Measurements from ENCODE around the gene PAWR. TPM values are rescaled to one million over a fixed set of nuclear protein-coding genes. Genes with fewer than 3 reads are reported as not detected.

PAWR gene
- total and polyA plus RNA-seq, 2 experiments from 2014 or later = 149 to 180 TPM

DNA sequence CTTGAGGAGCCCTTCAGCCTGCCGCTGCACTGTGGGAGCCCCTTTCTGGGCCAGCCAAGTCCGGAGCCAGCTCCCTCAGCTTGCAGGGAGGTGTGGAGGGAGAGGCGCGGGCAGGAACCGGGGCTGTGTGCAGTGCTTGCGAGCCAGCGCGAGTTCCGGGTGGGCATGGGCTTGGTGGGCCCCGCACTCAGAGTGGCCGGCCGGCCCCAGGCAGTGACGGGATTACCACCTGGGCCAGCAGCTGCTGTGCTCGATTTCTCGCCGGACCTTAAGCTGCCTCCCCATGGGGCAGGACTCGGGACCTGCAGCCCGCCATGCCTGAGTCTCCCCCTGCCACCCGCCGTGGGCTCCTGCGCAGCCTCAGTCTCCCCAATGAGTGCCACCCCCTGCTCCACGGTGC lies 116.9 kb downstream of the PAWR start:
- DNase-seq (ENCODE audit: low spot score) = no peak
- peaks cover 6% of the 10 kb centered on the region for H3K79me2 ChIP-seq (replicated peaks; ENCODE audit: insufficient read depth)
- ATAC-seq = no peak
- Mint-ChIP-seq H3K4me3 (no peak overlapping the region), H3K36me3 (ENCODE audit: low read depth) (peaks cover 94% of the 10 kb centered on the region), H3K4me1 (no peaks in the 10 kb centered on the region; the same call in 2 of the 3 replicates), H3K9me3 (peaks cover 42% of the 10 kb centered on the region), H3K27ac (no peak overlapping the region), H3K27me3 (ENCODE audit: insufficient read depth, low read depth, poor library complexity) (peaks cover 10% of the 10 kb centered on the region)
- H3K9me2 ChIP-seq (ENCODE audit: insufficient read depth) = 0 out of 2 replicates have a peak, but pooled peaks cover 3% of the 10 kb centered on the region
- H3K27ac ChIP-seq (ENCODE audit: low read depth) = no peak overlapping the region
- H2AFZ ChIP-seq = no peak overlapping the region
- H4K20me1 ChIP-seq (replicated peaks; ENCODE audit: insufficient read depth) = 0 out of 2 replicates have a peak, but pooled peaks cover 4% of the 10 kb centered on the region
- 0 out of 2 replicates have a peak, but pooled peaks cover 7% of the 10 kb centered on the region for H3K36me3 ChIP-seq (ENCODE audit: insufficient read depth)
- no peak overlapping the region for H3K4me2 ChIP-seq
- TF ChIP-seq, protein P1, sequence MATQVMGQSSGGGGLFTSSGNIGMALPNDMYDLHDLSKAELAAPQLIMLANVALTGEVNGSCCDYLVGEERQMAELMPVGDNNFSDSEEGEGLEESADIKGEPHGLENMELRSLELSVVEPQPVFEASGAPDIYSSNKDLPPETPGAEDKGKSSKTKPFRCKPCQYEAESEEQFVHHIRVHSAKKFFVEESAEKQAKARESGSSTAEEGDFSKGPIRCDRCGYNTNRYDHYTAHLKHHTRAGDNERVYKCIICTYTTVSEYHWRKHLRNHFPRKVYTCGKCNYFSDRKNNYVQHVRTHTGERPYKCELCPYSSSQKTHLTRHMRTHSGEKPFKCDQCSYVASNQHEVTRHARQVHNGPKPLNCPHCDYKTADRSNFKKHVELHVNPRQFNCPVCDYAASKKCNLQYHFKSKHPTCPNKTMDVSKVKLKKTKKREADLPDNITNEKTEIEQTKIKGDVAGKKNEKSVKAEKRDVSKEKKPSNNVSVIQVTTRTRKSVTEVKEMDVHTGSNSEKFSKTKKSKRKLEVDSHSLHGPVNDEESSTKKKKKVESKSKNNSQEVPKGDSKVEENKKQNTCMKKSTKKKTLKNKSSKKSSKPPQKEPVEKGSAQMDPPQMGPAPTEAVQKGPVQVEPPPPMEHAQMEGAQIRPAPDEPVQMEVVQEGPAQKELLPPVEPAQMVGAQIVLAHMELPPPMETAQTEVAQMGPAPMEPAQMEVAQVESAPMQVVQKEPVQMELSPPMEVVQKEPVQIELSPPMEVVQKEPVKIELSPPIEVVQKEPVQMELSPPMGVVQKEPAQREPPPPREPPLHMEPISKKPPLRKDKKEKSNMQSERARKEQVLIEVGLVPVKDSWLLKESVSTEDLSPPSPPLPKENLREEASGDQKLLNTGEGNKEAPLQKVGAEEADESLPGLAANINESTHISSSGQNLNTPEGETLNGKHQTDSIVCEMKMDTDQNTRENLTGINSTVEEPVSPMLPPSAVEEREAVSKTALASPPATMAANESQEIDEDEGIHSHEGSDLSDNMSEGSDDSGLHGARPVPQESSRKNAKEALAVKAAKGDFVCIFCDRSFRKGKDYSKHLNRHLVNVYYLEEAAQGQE (IDR thresholded peaks at IDR 0.05; ENCODE audit: unreplicated experiment) = no peak
- no peak for TF ChIP-seq ZNF462 (CRISPR knock-in tag; IDR thresholded peaks at IDR 0.05)
- no peak for TF ChIP-seq EZH2phosphoT487 (IDR thresholded peaks at IDR 0.05; ENCODE audit: unreplicated experiment)
- no peak overlapping the region for H3K4me3 ChIP-seq
- H3K27me3 ChIP-seq (ENCODE audit: insufficient read depth) = no peaks in the 10 kb centered on the region
- H3F3A ChIP-seq (replicated peaks; ENCODE audit: low read depth) = no peaks in the 10 kb centered on the region
- no peaks in the 10 kb centered on the region for H3K4me1 ChIP-seq (ENCODE audit: insufficient read depth)
